ENCODE results near the gene CGN. TPM values are rescaled to one million over a fixed set of nuclear protein-coding genes. Genes with fewer than 3 reads are reported as not detected.

The CGN gene
- polyA plus RNA-seq, 10 donors, result 0.35 to 2.0 (median 1.1) TPM

DNA sequence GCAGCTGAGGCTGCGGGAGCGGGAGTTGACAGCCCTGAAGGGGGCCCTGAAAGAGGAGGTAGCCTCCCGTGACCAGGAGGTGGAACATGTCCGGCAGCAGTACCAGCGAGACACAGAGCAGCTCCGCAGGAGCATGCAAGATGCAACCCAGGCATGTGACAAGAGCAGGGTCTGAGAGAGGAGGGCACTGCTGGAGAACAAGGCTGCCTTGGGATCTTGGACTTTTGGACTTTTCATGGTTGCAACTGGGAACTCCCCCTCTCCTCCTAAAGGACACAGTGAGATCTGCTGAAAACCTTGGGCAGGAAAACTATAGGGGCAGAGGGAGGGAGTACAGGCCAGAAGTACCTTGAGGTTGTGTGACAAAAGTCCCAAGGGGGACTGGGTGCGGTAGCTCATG, 13.5 kb downstream of the CGN start:
- DNase-seq, result no peak

DNA sequence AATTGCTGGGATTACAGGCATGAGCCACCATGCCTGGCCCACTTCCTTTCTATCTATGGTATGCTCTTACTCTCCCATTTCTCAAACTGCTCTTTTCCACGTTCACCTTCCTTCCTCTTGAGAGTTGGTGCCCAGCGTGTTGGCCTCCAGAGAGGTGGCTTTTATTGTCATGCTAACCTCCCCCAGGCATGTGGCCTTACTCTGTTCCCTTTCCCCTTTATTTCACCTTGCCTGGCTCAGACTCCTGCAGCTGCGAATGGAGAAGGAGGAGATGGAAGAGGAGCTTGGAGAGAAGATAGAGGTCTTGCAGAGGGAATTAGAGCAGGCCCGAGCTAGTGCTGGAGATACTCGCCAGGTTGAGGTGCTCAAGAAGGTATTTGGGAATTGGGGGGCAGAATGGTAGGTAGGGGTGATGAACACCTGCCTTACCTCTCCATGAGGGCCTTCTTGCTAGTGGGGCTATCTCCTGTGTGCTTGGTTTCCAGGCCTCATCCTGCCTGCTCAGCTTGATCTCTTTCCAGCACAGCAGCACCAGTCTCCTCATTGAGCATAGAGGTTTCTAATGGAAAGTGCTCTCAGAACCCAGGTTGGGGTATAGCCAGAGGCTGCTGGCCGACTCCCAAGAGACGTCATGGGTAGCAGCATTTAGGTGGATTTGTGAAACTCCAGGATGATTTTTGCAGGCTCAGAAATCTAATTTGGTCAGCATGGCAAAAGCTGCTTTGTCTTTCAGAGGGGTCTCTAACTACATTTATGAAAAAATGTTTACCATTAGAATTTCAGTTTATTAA, 15.7 kb downstream of the CGN start:
- peak in 1 of 3 donors; percentile 25 for DNase-seq

DNA sequence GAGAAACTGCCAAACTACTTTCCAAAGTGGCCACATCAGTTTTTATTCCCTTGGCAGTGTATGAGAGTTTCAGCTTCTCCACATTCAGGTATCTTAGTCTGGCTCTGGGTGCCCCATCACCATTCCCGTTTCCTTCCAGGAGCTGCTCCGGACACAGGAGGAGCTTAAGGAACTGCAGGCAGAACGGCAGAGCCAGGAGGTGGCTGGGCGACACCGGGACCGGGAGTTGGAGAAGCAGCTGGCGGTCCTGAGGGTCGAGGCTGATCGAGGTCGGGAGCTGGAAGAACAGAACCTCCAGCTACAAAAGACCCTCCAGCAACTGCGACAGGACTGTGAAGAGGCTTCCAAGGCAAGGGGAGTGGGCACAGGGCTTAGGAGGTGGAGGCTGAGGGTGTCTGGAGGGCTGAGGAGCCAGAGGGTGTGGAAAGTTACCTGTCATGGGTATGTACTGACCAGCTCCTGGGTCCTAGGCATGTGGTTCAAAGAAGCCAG, 18.1 kb downstream of the CGN start:
- no peak for DNase-seq

DNA sequence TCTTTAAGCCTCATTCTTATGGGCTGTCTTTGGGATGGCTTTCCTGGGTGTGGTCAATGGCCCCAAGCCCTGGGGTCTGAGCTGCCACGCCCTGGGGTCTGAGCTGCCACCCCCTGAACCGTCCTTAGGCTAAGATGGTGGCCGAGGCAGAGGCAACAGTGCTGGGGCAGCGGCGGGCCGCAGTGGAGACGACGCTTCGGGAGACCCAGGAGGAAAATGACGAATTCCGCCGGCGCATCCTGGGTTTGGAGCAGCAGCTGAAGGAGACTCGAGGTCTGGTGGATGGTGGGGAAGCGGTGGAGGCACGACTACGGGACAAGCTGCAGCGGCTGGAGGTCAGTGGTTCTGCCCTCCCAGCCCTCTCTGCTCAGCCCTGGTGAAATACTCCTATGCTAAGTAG, 18.6 kb downstream of the CGN start:
- DNase-seq, result no peak

DNA sequence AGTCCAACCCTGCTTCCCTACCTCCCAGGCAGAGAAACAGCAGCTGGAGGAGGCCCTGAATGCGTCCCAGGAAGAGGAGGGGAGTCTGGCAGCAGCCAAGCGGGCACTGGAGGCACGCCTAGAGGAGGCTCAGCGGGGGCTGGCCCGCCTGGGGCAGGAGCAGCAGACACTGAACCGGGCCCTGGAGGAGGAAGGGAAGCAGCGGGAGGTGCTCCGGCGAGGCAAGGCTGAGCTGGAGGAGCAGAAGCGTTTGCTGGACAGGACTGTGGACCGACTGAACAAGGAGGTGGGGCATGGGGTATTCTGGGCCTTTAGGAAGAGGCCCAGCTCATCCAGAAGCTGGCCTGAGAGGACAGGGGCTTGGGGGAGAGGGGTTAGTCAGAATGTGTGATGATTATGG, 19.3 kb downstream of the CGN start:
- DNase-seq, result no peak

DNA sequence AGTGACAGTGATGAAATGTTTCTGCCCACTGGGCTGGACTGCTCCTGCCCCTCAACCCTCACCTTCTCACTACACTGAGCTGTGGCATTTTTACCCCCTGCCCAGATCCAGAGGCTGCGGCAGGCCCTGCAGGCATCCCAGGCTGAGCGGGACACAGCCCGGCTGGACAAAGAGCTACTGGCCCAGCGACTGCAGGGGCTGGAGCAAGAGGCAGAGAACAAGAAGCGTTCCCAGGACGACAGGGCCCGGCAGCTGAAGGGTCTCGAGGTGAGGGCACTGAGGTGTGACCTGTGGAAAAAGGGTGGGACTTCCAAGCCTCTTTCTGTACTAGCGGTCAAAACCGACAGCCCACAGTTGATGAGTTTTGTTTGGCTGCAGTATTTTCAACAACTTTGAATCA, 22.7 kb downstream of the CGN start:
- no peak for DNase-seq

DNA sequence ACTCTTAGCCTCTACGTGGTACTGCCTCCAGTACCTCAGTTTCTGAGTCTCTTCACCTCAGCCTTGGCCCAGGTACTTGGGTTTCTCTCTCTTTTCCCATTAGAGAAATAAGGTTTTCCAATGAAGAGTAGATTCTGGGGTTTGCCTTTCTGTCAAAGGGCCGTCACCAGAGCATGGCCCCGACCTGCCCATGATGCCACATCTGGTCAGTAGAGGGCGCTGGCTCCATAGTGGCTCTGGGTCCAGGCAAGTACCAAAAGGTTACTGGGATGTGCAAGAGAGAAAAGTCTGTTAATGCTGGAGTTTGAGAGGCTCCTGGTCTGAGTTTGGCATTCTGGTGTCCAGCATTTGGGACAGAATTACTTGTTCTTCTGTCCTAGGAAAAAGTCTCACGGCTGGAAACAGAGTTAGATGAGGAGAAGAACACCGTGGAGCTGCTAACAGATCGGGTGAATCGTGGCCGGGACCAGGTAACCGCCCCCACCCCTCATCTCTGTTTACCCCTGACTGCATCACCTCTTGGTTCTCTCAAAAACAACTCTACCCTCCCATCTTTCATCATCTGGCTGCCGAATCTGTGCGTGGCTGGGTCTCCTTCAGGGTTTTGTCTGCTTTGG, 23.6 kb downstream of the CGN start:
- peak; percentile 52 to 78 (median 70) for DNase-seq

DNA sequence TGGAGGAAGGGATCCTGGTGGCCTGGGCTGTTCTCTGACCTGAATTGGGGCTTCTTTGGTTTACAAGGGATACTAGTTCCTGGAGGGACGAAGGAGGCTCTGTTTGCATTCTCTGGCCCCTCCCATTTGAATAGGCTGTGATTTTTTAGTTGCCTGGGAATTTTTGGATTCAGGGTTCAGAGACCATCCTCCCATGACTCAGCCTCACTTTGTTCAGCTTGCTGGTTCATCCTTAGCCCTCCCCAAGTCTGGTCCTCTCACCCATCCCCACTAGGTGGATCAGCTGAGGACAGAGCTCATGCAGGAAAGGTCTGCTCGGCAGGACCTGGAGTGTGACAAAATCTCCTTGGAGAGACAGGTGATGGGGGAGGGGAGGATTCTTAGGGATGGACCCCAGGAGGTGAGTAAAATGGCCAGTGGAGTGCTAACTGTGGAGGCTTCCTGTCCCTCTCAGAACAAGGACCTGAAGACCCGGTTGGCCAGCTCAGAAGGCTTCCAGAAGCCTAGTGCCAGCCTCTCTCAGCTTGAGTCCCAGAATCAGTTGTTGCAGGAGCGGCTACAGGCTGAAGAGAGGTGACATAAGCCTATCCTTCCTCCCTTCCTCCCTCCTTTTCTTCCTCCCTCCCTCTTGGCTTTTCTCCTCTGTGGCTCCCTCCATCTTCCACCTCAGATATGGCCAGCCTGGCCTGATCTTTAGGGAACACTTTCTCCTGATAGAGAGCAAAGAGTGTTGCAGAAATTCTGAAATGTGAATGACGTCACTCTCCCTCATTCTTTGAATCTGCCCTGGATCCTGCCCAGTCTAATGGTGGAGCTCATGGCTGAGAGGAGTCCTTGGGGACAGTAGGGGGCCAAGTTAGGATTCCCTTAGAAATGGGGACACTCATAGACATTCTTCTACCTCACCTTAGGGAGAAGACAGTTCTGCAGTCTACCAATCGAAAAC, 24.4 kb downstream of the CGN start:
- DNase-seq, result no peak

DNA sequence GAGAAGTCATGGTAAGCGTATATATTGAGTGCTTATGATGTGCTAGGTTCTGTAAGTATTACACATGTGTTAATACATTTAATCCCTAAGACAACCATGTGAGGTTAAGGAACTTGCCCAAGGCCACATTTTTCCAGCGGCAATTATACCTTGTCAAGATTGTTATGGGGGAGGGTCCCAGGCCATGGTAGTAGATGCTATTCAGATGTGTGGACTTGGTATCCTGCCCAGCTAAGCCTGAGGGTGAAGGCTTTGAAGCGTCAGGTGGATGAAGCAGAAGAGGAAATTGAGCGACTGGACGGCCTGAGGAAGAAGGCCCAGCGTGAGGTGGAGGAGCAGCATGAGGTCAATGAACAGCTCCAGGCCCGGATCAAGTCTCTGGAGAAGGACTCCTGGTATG, 25.3 kb downstream of the CGN start:
- DNase-seq, result no peak

DNA sequence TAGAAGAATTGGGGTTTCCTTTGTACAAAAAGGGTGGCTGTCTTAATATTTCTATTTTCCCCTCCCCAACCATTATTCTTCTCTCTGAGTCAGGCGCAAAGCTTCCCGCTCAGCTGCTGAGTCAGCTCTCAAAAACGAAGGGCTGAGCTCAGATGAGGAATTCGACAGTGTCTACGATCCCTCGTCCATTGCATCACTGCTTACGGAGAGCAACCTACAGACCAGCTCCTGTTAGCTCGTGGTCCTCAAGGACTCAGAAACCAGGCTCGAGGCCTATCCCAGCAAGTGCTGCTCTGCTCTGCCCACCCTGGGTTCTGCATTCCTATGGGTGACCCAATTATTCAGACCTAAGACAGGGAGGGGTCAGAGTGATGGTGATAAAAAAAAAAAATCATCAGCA, 25.9 kb downstream of the CGN start:
- peak in 1 of 3 donors; percentile 89 for DNase-seq

DNA sequence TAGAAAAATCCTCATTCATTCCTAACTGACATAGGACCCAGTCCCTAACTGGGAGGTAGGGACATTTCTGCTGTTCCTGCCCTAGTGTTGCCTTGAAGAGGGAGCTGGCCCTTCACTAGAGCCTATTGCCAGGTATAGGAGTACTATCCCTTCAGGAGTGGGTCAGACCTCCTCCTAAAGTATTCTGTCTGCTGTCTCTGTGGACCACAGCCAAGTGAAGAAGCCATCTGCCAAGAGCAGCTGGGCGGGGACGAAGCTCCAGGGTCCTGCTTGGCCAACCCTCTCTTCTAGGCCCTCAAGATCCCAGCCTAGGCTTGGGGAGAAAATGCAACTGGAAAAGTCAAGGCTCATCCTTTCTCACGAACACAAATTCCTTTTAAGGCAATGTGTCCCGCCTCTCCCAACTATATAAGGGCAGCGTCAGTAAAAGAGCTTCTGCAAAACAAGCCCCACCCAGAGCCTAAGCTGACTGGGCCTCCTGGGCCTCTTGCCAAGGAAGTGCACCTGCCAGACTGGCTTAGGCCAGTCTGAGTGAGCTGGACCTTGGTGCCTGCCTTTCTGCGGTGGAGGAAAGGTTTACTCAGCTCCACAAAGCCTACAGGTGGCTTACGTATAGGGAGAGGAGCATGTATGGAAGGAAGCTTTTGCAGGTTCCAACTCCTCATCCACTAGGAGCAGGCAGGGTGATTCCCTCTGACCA, 28.3 kb downstream of the CGN start:
- peak; percentile 65 to 86 (median 86) for DNase-seq

DNA sequence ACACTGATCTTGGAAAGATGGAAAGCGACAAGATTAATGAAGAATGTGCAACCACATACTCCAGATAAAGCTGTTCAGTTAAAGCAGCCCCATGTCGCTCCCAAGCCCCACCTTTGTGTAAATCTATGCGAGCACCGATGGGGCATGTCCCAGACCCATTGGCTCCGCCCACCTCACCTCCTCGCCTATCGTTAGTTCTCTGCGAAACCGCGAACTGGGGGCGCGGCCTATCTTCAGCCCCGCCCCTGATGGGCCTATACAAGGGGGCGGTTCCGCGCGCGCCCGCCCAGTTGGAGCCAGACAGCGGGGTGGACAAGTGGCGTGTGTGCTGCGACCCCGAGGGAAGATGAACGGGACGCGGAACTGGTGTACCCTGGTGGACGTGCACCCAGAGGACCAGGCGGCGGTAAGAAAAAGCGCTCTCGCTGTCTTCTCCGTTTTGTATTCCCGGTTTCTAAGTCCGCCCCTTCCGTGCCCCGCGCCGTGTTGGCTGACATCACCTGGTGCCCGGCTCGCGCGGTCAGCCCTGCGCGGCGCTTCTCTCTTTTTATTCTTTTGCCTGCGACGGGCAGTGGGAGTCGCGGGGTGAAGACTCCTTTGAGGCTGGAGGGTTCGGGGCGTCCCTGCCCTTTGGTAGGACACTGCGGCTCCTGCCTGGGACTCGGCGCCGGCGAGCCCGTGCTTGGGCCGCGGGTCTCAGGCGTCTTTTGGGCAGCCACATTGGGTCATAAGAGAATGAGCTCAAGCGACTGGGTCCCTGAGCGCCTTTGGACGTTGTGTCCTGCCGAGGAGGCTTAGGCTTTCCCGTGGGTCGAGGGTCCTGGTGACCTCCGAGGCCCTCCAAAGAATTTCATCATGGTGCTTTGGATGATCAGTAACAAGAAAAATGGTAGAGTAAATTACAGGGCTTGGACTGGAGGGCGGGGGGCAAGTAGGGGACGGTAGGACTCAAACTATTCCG, 29.1 kb downstream of the CGN start, which contains the start of gene TUFT1:
Gene TUFT1 (plus strand): TSS at position 289 of the 961 bp plus-strand sequence. CDS start 58 bp downstream, at position 347.
- peak; percentile 90 to 96 (median 91) for DNase-seq

DNA sequence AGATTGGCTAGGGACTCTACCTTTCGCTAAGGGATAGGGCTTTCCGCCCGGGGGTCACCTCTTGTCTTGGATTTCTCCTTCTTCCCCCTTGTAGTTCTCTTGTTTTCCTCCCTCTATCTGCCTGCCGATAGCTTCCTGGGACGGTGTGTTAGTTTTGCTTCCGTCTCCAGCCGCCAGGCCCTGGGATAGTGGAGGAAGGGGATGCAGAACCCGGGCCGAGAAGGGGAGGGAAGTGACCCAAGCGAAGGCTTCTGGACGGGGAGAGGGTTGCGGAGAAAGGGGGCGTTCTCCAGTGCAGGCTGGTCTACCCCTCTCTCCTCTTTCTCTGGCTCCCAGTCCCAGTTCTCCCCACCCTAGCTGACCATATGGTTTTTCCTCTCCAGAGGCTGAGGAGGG, 29.8 kb downstream of the CGN start:
- peak in 1 of 3 donors; percentile 14 for DNase-seq

DNA sequence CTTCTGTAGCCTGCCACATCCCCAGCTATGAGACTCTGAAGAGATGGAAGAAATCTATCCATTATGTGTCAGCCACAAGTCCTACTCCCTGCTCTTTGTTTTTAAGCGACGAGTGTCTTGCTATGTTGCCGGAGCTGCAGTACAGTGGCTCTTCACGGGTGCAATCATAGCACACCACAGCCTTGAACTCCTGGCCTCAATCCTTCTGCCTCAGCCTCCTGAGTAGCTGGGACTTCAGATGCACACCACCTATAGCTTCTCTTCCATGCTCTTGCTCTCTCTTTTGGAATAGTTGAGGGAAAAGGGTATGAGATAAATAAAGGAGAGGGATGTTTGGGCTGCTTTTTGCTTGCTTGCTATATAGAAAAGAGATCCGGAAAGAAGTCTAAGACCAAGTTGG, 30.6 kb downstream of the CGN start:
- DNase-seq, result no peak

DNA sequence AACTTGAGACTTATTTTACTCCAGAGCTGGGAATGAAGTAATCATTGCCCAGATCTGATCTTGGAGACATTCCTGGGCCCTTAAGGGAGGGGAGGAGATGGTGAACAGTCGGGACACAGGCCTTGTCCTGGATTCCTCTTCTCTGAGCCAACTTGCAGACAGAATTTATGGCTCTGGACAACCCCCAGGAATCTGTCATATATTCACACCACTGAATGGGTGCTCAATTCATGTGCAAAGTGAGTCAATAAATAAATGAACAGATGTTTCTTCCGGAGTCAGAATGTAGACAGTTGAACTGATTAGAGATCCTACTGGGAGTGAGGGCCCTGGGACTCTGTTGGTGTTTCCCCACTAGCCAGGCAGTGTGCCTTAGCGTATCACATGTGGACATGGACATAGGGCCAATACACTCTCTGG, 31.5 kb downstream of the CGN start:
- peak in 2 of 3 donors; percentile 22 to 91 for DNase-seq

DNA sequence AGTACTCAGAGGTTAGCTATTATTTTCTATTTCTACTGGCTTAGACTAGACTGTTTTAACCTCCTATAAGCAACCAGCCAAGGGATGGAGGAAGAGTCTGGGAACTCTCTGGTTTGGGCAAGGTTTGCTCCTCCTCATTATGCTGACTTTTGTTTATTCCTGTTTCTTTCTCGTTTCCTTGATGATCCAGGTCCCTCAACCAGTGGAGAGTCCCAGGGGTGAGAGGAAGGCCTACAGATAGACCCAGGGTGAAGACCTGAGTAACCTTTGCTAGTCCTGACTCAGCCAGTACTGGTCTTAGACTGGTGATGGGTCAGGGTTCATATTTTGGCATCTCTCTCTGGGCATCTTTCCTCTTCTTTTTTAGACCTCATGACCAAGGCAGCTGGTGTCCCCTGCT, 34.4 kb downstream of the CGN start:
- DNase-seq, result no peak

DNA sequence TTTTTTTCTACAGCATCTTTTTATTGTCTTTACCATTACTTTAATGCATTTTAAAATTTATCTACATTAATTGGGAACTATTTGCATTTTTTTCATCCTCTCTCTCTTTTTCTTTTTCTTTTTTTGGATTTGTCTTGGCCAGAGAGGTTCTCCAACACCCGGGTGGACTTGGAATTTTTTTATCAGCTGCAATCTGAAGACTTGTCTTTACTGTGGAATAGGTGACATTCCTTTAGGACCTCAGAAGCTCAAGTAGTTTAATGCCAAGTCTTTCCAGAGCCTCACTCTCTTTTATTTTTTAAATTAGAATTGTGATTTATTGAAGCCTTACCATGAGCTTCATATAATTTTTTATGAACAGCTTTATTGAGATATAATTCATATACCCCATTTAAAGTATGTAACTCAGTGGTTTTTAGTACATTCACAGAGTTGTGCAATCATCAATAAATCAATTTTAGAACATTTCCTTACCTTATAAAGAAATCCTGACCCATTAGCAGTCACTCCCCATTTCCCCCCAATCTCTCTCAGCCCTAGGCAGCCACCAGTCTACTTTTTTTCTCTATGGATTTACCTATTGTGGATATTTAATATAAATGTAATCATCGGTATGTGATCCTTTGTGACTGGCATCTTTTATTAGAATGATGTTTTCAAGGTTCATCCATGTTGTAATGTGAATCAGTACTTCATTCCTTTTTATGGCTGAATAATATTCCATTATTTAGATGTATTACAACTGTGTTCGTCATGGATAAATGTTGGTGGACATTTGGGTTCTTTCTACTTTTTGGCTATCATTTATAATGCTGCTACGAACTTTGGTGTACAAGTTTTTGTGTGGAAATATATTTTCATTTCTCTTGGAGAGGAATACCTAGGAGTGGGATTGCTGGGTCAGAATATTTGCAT, 35.1 kb downstream of the CGN start:
- no peak for DNase-seq

DNA sequence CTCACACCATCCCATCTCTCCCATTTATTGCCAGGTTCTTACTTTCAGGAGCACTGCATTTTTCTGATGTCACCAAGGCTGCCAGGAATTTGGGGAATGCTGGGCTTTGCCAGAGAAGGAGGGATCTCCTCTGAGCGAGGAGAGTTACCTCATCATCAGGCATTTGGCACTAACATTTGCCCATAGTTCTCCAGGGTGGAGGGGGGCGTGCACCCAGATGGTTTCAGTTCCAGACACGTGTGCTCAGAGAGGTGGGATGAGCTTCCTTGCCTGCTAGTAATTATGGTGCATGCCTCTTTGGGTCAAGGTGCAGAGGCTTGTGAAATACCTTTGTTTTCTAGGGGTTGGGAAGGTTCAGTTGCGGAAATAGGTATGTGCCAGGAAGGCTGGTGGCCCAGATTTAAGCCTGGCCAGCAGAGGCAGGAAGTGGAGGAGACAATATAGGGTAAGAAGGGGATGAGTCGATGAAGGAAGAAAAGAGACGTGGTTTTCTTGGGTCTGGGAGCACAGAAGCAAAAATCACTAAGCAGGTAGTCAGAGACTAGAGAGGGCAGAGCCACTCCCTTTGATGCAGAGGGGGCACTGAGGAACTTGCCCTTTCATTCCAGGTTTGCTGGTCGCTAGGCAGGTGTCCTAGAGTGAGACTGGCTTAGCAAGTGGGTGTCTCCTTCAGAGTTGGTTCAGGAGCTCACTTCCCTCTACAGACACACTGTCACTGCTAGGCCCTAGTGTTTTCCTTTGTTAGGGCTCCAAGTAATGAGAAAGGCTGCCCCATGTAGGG, 36.1 kb downstream of the CGN start:
- DNase-seq, result peak; percentile 51 to 89 (median 67)

Data from muscle of back (tissue), 11 donors.